ENCODE data around the gene ADAMTS7. TPM values are rescaled to one million over a fixed set of nuclear protein-coding genes. Genes with fewer than 3 reads are reported as not detected.
"Not testable (repeated sequence)": the region's sequence is repeated elsewhere in the genome, so short reads cannot be mapped to it uniquely, and the experiment has no call there.

ADAMTS7 gene
- total RNA-seq, 4 donors from 2014 or later: 0.29 to 21.4 (median 7.5) TPM

DNA sequence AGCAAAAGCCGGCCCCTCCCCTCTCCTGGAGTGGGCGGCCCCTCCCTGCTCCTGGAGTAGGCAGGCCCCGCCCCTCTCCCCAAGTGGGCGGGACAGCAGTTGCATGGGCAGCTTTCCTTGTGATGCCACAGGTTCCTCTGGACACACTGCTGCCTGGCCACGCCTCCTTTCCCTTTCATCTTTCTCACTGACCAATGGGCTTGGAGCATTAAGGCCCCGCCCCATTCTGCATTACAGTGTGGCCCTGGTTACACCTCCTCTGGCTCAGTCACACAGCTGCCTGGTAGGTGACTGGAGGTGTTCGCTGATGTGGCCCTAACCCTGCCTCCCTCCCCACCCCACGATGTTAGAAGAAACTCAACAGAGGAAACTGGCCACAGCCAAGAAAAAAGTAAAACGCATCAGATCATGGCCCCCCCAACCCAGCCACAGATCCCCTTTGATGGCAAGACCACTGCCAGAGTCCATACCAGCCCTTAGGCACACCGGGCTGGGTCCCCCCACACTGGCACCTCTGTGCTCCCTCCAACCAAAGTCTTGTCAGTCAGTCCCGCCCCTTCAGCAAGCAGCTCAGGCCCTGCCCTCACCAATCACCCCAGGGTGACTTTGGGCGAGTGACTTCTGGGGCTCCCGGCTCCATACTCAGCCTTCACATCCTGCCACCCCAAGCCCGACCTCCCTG lies 84.3 kb downstream of the ADAMTS7 start:
- H3K4me3 ChIP-seq: no peak overlapping the region
- no peaks in the 10 kb centered on the region for H3K27me3 ChIP-seq
- no peaks in the 10 kb centered on the region for H3K36me3 ChIP-seq
- no peaks in the 10 kb centered on the region for H3K4me1 ChIP-seq
- intact Hi-C loops (cut with DNase I; ENCODE audit: low total_unique reads): no loop called here
- no peak overlapping the region for H3K27ac ChIP-seq
- H3K9me3 ChIP-seq: no peaks in the 10 kb centered on the region
- TF ChIP-seq POLR2A (IDR thresholded peaks at IDR 0.05): no peak
- TF ChIP-seq, protein P1, sequence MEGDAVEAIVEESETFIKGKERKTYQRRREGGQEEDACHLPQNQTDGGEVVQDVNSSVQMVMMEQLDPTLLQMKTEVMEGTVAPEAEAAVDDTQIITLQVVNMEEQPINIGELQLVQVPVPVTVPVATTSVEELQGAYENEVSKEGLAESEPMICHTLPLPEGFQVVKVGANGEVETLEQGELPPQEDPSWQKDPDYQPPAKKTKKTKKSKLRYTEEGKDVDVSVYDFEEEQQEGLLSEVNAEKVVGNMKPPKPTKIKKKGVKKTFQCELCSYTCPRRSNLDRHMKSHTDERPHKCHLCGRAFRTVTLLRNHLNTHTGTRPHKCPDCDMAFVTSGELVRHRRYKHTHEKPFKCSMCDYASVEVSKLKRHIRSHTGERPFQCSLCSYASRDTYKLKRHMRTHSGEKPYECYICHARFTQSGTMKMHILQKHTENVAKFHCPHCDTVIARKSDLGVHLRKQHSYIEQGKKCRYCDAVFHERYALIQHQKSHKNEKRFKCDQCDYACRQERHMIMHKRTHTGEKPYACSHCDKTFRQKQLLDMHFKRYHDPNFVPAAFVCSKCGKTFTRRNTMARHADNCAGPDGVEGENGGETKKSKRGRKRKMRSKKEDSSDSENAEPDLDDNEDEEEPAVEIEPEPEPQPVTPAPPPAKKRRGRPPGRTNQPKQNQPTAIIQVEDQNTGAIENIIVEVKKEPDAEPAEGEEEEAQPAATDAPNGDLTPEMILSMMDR (IDR thresholded peaks at IDR 0.05): no peak
- DNase-seq: no peak

DNA sequence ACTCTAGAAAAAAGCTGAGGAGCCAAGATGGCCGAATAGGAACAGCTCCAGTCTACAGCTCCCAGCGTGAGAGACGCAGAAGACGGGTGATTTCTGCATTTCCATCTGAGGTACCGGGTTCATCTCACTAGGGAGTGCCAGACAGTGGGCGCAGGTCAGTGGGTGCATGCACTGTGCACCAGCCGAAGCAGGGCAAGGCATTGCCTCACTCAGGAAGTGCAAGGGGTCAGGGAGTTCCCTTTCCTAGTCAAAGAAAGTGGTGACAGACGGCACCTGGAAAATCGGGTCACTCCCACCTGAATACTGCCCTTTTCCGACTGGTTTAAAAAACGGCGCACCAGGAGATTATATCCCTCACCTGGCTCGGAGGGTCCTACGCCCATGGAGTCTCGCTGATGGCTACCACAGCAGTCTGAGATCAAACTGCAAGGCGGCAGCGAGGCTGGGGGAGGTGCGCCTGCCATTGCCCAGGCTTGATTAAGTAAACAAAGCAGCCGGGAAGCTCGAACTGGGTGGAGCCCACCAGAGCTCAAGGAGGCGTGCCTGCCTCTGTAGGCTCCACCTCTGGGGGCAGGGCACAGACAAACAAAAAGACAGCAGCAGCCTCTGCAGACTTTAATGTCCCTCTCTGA lies 91.3 kb downstream of the ADAMTS7 start:
- H3K27ac ChIP-seq; H3K27me3 ChIP-seq; H3K4me3 ChIP-seq; H3K36me3 ChIP-seq; H3K4me1 ChIP-seq; intact Hi-C loops (cut with DNase I; ENCODE audit: low total_unique reads); H3K9me3 ChIP-seq; DNase-seq: not testable (repeated sequence)

DNA sequence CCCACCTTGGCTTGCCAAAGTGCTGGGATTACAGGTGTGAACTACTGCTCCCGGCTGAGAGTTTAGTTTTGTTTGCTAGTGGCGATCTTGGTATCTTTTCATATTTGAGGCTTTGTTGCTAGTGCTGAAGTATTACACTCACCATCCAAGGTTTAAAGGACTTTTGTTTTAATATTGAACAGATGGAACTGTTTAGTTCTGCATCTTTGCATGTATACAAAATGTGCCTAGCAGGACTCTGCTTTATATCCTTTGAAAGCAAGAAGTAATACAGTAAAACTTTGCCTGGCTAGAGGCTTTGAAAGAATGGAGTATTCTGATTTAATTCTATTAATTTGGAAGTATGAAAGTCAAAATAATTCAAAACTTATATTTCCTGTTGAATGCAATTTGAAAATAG lies 92.4 kb downstream of the ADAMTS7 start:
- intact Hi-C loops (cut with DNase I; ENCODE audit: low total_unique reads): no loop called here
- DNase-seq: no peak
- Histone ChIP-seq H3K27me3 (no peaks in the 10 kb centered on the region), H3K4me1 (no peaks in the 10 kb centered on the region), H3K9me3 (no peaks in the 10 kb centered on the region), H3K27ac (no peak overlapping the region), H3K36me3 (no peaks in the 10 kb centered on the region), H3K4me3 (no peak overlapping the region)
- no peak for TF ChIP-seq POLR2A (IDR thresholded peaks at IDR 0.05)
- TF ChIP-seq, protein P1 (IDR thresholded peaks at IDR 0.05): no peak

DNA sequence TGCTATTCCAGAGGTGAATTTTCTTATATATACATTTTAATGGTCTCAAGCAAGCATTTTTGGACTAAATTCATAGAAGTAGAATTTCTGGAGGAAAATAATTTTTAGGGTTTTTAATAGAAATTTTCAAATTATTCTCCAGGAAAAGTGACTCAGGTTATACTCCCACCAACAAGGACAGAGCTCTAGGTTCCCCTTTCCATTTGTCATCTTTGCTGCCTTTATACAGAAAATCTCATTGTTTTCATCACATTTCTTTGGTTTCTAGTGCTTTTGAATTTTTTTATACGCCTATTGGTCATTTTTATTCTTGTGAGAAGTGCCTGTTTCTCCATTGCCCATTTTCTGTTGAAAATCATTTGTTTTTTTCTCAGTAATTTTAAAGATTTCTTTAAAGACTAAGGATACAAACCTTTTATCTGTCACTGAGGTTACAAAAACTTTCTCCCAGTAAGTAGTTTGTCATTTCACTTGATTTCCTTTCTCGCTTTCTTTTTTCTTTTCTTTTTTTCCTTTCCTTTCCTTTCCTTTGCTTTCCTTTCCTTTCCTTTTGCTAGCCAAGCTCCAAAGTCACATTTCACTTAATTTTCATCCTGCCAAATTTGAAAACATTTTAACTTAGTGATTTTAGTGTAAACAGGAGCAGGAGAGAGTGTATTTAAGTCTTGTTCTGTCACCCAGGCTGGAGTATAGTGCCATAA lies 93.2 kb downstream of the ADAMTS7 start:
- TF ChIP-seq, protein P1 (IDR thresholded peaks at IDR 0.05): no peak
- no peak for TF ChIP-seq POLR2A (IDR thresholded peaks at IDR 0.05)
- H3K27me3 ChIP-seq: no peaks in the 10 kb centered on the region
- intact Hi-C loops (cut with DNase I; ENCODE audit: low total_unique reads): no loop called here

DNA sequence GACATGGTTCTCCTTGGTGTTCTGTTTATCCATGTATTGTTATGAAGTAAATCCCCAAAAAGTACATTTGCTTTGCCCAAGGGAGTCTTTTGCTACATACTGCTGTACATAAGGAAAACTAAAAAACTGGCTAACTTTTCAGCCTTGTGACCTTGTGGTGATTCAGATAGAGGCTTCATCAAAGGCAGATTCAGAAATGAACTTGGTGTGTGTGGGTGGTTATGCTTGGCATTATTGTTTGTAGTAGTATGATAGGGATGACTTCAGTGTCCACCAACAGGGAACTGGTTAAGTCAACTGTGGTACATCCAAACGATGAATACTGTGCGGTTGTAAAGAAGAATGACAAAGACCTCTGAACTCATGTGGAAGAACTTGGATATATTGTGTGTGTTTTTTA lies 94.6 kb downstream of the ADAMTS7 start:
- no peak overlapping the region for H3K4me3 ChIP-seq
- no peak overlapping the region for H3K27ac ChIP-seq
- H3K36me3 ChIP-seq: no peaks in the 10 kb centered on the region
- no peaks in the 10 kb centered on the region for H3K4me1 ChIP-seq
- no peaks in the 10 kb centered on the region for H3K9me3 ChIP-seq
- TF ChIP-seq, protein P1 (IDR thresholded peaks at IDR 0.05): no peak
- no peak for TF ChIP-seq POLR2A (IDR thresholded peaks at IDR 0.05)
- DNase-seq: no peak
- intact Hi-C loops (cut with DNase I; ENCODE audit: low total_unique reads): no loop called here
- H3K27me3 ChIP-seq: no peaks in the 10 kb centered on the region

More for the DNA sequence above, 93.2 kb downstream of the ADAMTS7 start:
- no peaks in the 10 kb centered on the region for H3K36me3 ChIP-seq
- no peak overlapping the region for H3K4me3 ChIP-seq
- H3K27ac ChIP-seq: no peak overlapping the region
- no peak for DNase-seq
- H3K4me1 ChIP-seq: no peaks in the 10 kb centered on the region
- H3K9me3 ChIP-seq: no peaks in the 10 kb centered on the region

Measured in uterus (tissue), 4 donors.